HCT116 (cell line): ENCODE results near the gene ZBTB17. TPM values are rescaled to one million over a fixed set of nuclear protein-coding genes. Genes with fewer than 3 reads are reported as not detected.

Experiments
- ATAC-seq: fragments of 200-7000 bp; cut with Tn5 transposase; 2 replicates; pipeline ENCODE4 v1.9.1; 2020; ENCODE audit warnings: mild to moderate bottlenecking, moderate library complexity
- BruUV-seq: library from RNA; stranded (reverse); fragments of 400-500 nt; replicated peaks from 2 replicates; lab custom pipeline; 2021; lab: Mats Ljungman, UMichigan
- CTCF ChIA-PET: fragments of 300-600 bp; sonication (Branson Sonifier 250); formaldehyde crosslinking; loops from one replicate; lab custom pipeline; 2021; ENCODE audit warnings: antibody characterized with exemption; lab: Charles Lee
- POLR2A ChIA-PET: fragments of 300-600, 350-600 bp; sonication (Branson Sonifier 250); formaldehyde crosslinking; loops from one replicate; lab custom pipeline; 2021; ENCODE audit warnings: antibody characterized with exemption; lab: Charles Lee
- RAD21 ChIA-PET, 2 experiments: fragments of 300-600 bp; sonication (Branson Sonifier 250); formaldehyde crosslinking; loops; one replicate each; lab custom pipeline; 2023; ENCODE audit warnings: low total read pairs in 2 of 2; ENCODE audit not compliant: uncharacterized antibody in 2 of 2, unreplicated experiment in 2 of 2, low non-redundant PET in 1 of 2; lab: Charles Lee
- DNase-seq: peaks from one replicate; pipeline ENCODE4 v3.0.0-alpha.2; 2010; ENCODE audit warnings: low read depth, low spot score
- H2AFZ ChIP-seq: fragments of 200-600 bp; shearing (Covaris generic), sonication (generic); 2 replicates; pipeline ENCODE4 v1.6.1; 2017; ENCODE audit warnings: low read depth, mixed run types, mixed read lengths, antibody characterized with exemption, low read length; ENCODE audit not compliant: poor library complexity, severe bottlenecking
- H3K27ac ChIP-seq: 2 replicates; pipeline ENCODE4 v1.5.1; 2012; ENCODE audit warnings: low read depth, low read length
- H3K27me3 ChIP-seq: fragments of 200-600 bp; sonication (generic); 2 replicates; pipeline ENCODE4 v1.6.1; 2016; ENCODE audit warnings: mixed run types, low read length, mixed read lengths; ENCODE audit not compliant: insufficient read depth
- H3K36me3 ChIP-seq, 2 experiments: fragments of 200-500 bp in 1 of 2; fragments of 200-600 bp in 1 of 2; sonication (Bioruptor generic) in 1 of 2; sonication (generic) in 1 of 2; 2 replicates each; pipeline versions ENCODE4 v1.5.1 to v1.6.1; 2014 to 2016; ENCODE audit warnings: low read length in 2 of 2, inconsistent platforms in 1 of 2, mixed read lengths in 1 of 2, mixed run types in 1 of 2; ENCODE audit not compliant: insufficient read depth in 2 of 2, control insufficient read depth in 1 of 2
- H3K4me1 ChIP-seq, 2 experiments: fragments of 200-600 bp in 1 of 2; sonication (generic) in 1 of 2; 2 replicates each; pipeline versions ENCODE4 v1.5.1 to v1.6.1; 2012 to 2017; ENCODE audit warnings: low read length in 2 of 2, inconsistent platforms in 1 of 2, mild to moderate bottlenecking in 1 of 2, mixed read lengths in 1 of 2, mixed run types in 1 of 2, moderate library complexity in 1 of 2; ENCODE audit not compliant: insufficient read depth in 2 of 2, control insufficient read depth in 1 of 2
- H3K4me2 ChIP-seq: fragments of 200-600 bp; sonication (generic); 2 replicates; pipeline ENCODE4 v1.6.1; 2017; ENCODE audit warnings: mixed run types, low read length, mixed read lengths
- H3K4me3 ChIP-seq, 2 experiments: fragments of 200-600 bp in 1 of 2; sonication (generic) in 1 of 2; replicated peaks in 1 of 2; 2 replicates each; pipeline ENCODE4 v1.5.1; 2011 to 2016; ENCODE audit warnings: low read length in 2 of 2, control low read depth in 1 of 2, low read depth in 1 of 2, mild to moderate bottlenecking in 1 of 2, mixed read lengths in 1 of 2, mixed run types in 1 of 2
- H3K79me2 ChIP-seq: fragments of 200-600 bp; sonication (generic); 2 replicates; pipeline ENCODE4 v1.6.1; 2017; ENCODE audit warnings: mild to moderate bottlenecking, mixed run types, low read length, moderate library complexity, mixed read lengths; ENCODE audit not compliant: insufficient read depth
- H3K9ac ChIP-seq: fragments of 200-600 bp; sonication (generic); 2 replicates; pipeline ENCODE4 v1.6.1; 2016; ENCODE audit warnings: low read length, mixed read lengths
- H3K9me2 ChIP-seq: fragments of 200-600 bp; sonication (generic), shearing (Covaris generic); 2 replicates; pipeline ENCODE4 v1.6.1; 2017; ENCODE audit warnings: mixed run types, mild to moderate bottlenecking, moderate library complexity; ENCODE audit not compliant: insufficient read depth
- H3K9me3 ChIP-seq, 2 experiments: fragments of 200-500 bp in 1 of 2; fragments of 200-600 bp in 1 of 2; sonication (Bioruptor generic) in 1 of 2; sonication (generic) in 1 of 2; 2 replicates each; pipeline ENCODE4 v1.6.1; 2014 to 2017; ENCODE audit warnings: low read length in 2 of 2, mixed read lengths in 2 of 2, inconsistent platforms in 1 of 2, low read depth in 1 of 2, mild to moderate bottlenecking in 1 of 2, mixed run types in 1 of 2, moderate library complexity in 1 of 2; ENCODE audit not compliant: control insufficient read depth in 1 of 2, insufficient read depth in 1 of 2
- H4K20me1 ChIP-seq: fragments of 200-600 bp; sonication (generic), shearing (Covaris generic); 2 replicates; pipeline ENCODE4 v1.6.1; 2017; ENCODE audit warnings: mixed run types, mild to moderate bottlenecking, moderate library complexity; ENCODE audit not compliant: insufficient read depth
- CBX3 ChIP-seq: IDR thresholded peaks from 2 replicates; pipeline ENCODE4 v1.6.1; 2012; ENCODE audit warnings: low read depth
- CEBPB ChIP-seq: IDR thresholded peaks from 2 replicates; pipeline ENCODE4 v1.6.1; 2012; ENCODE audit warnings: low read depth
- CTCF ChIP-seq, 3 experiments: fragments of 200-600 bp in 1 of 3; sonication (generic) in 1 of 3; IDR thresholded peaks in 2 of 3; conservative IDR thresholded peaks in 1 of 3; 2 replicates each; pipeline ENCODE4 v1.5.1; 2012 to 2017; ENCODE audit warnings: low read depth in 2 of 3, low read length in 2 of 3, antibody characterized with exemption in 1 of 3, borderline replicate concordance in 1 of 3, control low read depth in 1 of 3, mild to moderate bottlenecking in 1 of 3, mixed read lengths in 1 of 3, mixed run types in 1 of 3, moderate library complexity in 1 of 3; ENCODE audit not compliant: insufficient read depth in 1 of 3
- EZH2 ChIP-seq: fragments of 200-600 bp; sonication (generic); IDR thresholded peaks from 2 replicates; pipeline ENCODE4 v1.6.1; 2017; ENCODE audit warnings: antibody characterized with exemption, mixed run types
- POLR2AphosphoS5 ChIP-seq: IDR thresholded peaks from 2 replicates; pipeline ENCODE4 v1.6.1; 2011; ENCODE audit warnings: mild to moderate bottlenecking, low read depth, low read length, moderate library complexity
- REST ChIP-seq: IDR thresholded peaks from 2 replicates; pipeline ENCODE4 v1.6.1; 2012; ENCODE audit warnings: low read depth
- SIN3A ChIP-seq: IDR thresholded peaks from 2 replicates; pipeline ENCODE4 v1.6.1; 2012; ENCODE audit warnings: low read depth
- SP1 ChIP-seq: IDR thresholded peaks from 2 replicates; pipeline ENCODE4 v1.6.1; 2012; ENCODE audit warnings: low read depth
- SRF ChIP-seq: IDR thresholded peaks from 2 replicates; pipeline ENCODE4 v1.6.1; 2012; ENCODE audit warnings: low read depth
- TCF7L2 ChIP-seq: IDR thresholded peaks from 2 replicates; pipeline ENCODE4 v1.7.0; 2011; ENCODE audit warnings: borderline replicate concordance, inconsistent platforms; ENCODE audit not compliant: insufficient read depth, insufficient read length; ENCODE audit errors: extremely low read depth
- ZBTB33 ChIP-seq: IDR thresholded peaks from 2 replicates; pipeline ENCODE4 v1.6.1; 2011; ENCODE audit warnings: mild to moderate bottlenecking, low read length, moderate library complexity; ENCODE audit not compliant: insufficient replicate concordance; ENCODE audit errors: extremely low read depth
- ZNF274 ChIP-seq: fragments of 200-500 bp; sonication (Bioruptor generic); IDR thresholded peaks from 2 replicates; pipeline ENCODE4 v1.6.1; 2014; ENCODE audit warnings: mild to moderate bottlenecking, low read depth, low read length, inconsistent platforms
- intact Hi-C: fragments of 100-400 bp; cut with micrococcal nuclease; formaldehyde crosslinking; loops from 2 replicates; pipeline ENCODE4 v1.10.0; 2022
- total RNA-seq: library from RNA; stranded (reverse); gene quantifications from one replicate; pipeline ENCODE4 v1.2.1, GENCODE V29; 2021; ENCODE audit not compliant: unreplicated experiment

ZBTB17 gene
- total RNA-seq, 1 experiment from 2014 or later = 31.6 TPM

- TF ChIP-seq CBX3 = no peak
- TF ChIP-seq, all 23 proteins: peak for 0
These were observed 28.4 kb downstream of the ZBTB17 start (continued) for GRCh38 chr1:15947382-15948090.

- ChIA-PET POLR2A (interaction anchor here (0.6 kb wide), 1 partner anchor 131 kb away, joined by 3 read pairs; no protein-coding TSS in a partner anchor), CTCF (no interaction called here)
- H3K4me3 ChIP-seq = no peak overlapping the region
- H3K4me1 ChIP-seq = peaks cover 22 to 32% of the 10 kb centered on the region in 2 experiments
- H3K79me2 ChIP-seq = peaks cover 23% of the 10 kb centered on the region; the same call in 1 of the 2 replicates
- H4K20me1 ChIP-seq = no peaks in the 10 kb centered on the region
- DNase-seq = no peak
- H3K27me3 ChIP-seq = no peaks in the 10 kb centered on the region
- H3K36me3 ChIP-seq = peaks cover 13 to 15% of the 10 kb centered on the region in 2 experiments; a peak in 3 of 4 replicates
- TF ChIP-seq SRF (no peak), SIN3A (no peak), TCF7L2 (no peak), ZNF274 (no peak), REST (no peak), CTCF (IDR thresholded peaks at IDR 0.05 in 2 of 3, conservative IDR thresholded peaks at IDR 0.05 in 1 of 3; ENCODE audit: borderline replicate concordance in 1 of 3, insufficient read depth in 1 of 3, low read depth in 2 of 3, low read length in 2 of 3) (no peak), POLR2AphosphoS5 (no peak), ZBTB33 (no peak), SP1 (no peak), EZH2 (no peak), CEBPB (no peak)
- TF ChIP-seq, all 23 proteins: peak for 0
- Histone ChIP-seq H3K9me3 (no peaks in the 10 kb centered on the region), H3K9me2 (no peaks in the 10 kb centered on the region), H2AFZ (no peak overlapping the region), H3K27ac (no peak overlapping the region), H3K4me2 (no peak overlapping the region), H3K9ac (no peak overlapping the region)
- no peak for ATAC-seq
- intact Hi-C loops = no loop called here
- no TSS peak for BruUV-seq
- RAD21 ChIA-PET = no interaction called here
These were observed 29.1 kb downstream of the ZBTB17 start for GRCh38 chr1:15946571-15947381.
